HG03097 (cell line): ENCODE results near the gene ULBP1.
"Not testable (repeated sequence)": the region's sequence is repeated elsewhere in the genome, so short reads cannot be mapped to it uniquely, and the experiment has no call there.

Experiments
- ATAC-seq: cut with Tn5 transposase; IDR thresholded peaks from one replicate; pipeline ENCODE4 v1.9.1; 2021; ENCODE audit not compliant: unreplicated experiment, low FRiP score

ULBP1 gene, protein sequence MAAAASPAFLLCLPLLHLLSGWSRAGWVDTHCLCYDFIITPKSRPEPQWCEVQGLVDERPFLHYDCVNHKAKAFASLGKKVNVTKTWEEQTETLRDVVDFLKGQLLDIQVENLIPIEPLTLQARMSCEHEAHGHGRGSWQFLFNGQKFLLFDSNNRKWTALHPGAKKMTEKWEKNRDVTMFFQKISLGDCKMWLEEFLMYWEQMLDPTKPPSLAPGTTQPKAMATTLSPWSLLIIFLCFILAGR

DNA sequence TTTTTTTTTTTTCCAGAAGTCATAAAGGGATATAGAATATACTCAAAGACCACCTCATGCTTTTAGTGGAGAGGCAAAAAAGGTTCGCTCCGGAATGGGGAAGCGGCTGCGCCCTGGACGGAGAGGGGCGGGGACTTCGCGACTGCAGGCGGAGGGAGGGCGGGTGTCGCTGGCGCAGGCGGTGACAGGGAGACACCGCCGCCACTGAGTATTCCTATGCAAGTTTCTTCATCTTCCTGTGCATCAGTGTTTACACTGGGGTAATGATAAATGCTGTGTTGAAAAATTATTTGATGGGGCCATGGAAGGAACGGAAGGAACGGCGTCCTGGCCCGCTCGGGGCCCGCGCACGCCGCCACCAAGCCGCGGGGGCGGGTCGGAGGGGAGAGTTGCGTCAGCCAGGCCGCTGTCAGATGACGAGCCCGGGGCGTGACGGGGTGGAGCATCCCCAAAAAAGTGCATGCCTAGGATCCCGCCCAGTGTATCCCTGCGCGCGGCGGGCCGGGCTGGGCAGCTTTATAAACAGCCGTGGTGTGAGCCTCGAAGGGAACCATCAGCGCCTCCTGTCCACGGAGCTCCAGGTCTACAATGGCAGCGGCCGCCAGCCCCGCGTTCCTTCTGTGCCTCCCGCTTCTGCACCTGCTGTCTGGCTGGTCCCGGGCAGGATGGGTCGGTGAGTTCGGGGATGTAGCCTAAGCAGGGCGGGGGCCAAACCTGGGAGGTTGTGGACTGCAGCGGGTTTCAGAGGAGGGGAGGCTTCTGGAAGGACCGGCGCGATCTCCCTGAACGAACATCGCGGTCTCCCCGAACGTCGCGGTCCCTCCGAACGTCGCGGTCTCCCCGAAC, at the start of gene ULBP1:
Gene ULBP1, plus strand, starts transcription at position 482 of the 846 bp plus-strand sequence. Its CDS starts 107 bp downstream, at position 589.
- no peak for ATAC-seq

DNA sequence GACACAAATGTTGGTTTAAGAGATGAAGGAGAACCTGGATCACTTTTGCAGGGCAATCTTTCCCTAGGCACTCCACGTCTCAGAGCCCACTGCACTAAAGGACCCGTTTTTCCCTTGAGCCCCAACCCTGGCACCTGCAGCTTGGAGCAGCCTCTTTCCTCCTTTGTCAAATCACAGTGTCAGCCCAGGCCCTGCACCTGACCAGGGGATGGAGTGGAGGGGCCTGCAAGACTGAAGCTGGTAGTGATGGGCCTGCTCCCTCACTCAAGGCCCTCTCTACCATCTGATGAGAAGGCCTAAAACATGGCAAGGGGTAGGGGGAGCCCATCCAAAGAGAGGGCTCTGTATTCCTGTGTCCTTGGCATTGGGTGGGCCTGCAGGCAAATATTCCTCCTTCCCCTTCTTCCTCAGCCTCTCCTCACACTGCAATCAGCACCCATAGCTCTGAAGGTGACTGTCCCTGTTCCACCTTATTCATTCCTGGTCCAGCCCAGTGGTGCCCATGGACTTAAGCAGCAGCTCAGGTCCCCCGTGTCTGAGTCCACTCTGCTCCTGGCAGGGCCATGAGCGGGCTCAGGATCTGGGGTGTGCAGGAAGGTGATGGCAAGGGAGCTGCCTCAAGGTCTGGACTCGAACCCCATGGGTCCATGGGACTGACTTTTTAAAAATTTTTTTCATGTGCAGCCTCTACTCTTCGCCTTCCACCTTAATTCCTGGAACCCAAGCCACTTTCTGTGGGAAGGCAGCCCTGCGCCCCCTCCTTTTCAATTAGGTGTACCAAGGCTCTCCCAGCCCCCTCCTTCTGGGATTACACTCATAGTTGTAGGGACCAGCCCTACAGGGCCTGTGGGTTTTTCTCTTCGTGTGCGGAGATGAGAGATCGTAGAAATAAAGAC, 47.5 kb upstream of the ULBP1 start:
- ATAC-seq, result no peak

GRCh38 chr6:149917679-149918078, 46.1 kb upstream of the ULBP1 start:
- ATAC-seq, result no peak

GRCh38 chr6:149918151-149918905, 45.4 kb upstream of the ULBP1 start:
- no peak for ATAC-seq

DNA sequence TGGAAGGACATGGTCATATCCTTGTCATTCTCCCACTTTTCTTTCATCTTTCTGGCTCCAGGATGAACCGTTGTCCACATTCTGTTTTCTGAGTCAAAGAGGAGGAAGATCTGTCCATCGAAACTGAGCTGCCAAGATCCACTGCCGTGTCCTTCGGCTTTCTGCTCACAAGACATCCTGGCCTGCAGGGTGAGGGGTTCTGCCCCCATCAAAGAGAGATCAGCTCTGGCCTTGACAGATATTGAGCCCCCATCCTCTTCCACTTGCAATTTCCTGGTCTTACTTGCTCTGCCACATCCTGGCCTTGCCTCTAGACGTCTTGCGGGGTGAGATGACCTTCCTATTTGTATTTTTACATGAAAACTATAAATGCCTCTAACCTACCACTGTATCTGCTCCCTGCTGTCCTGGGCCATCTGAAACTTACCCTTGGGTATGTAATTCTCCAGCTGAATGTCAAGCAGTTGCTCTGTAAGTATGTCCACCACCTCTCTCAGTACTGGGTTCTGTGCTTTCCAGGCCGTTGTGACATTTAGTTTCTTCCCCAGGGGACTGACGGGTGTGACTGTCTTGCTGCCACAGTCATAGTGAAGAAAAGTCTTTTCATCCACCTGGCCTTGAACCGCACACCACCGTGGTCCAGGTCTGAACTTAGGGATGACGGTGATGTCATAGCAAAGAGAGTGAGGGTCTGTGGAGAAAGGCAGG, 44.5 kb upstream of the ULBP1 start:
- ATAC-seq, result not testable (repeated sequence)

GRCh38 chr6:149919834-149920225, 43.9 kb upstream of the ULBP1 start:
- ATAC-seq, result no peak

DNA sequence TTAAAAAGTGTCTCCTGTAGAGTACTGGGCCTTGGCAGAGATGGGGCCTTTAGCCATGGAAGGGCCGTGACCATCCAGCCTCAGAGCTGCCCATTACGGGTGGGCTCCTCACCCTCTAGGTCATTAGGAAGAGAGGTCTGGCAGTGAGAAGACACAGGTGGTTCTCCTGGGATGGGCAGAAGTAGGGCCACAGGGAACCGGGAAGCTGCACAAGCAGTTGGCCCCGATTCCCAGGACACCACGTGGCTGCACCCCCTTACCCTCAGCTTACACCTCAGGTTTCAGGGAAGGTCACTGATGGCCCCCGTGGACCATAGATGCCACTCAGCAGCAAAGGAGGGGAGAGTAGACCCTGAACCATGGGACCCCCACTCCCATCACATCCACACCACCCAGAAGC, 42.4 kb upstream of the ULBP1 start:
- ATAC-seq, result no peak

DNA sequence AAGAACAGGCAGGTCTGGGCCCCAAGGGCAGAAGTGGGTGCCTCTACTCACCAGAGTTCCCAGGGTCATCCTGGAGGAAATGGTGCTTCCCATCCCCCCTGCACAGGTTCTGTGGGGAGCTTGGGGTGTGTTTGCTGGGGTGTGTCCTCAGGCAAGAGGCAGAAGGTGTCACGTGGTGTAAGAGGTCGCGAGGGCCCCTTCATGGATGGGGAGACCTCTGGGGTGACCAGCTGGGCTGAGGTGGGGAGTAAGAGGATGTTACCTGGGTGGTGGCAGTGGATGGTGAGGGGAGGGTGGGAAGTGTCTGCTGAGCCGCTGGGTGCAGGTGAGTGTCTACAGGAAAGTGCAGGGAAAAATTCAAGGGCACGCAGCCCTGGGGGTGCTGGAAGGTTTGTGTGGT, 41.7 kb upstream of the ULBP1 start:
- not testable (repeated sequence) for ATAC-seq

- no peak for ATAC-seq
Observed at GRCh38 chr6:149922642-149923326, 41.0 kb upstream of the ULBP1 start, which contains the start of gene RAET1G. Gene RAET1G, minus strand, starts transcription at chr6:149923121. Its CDS starts 111 bp downstream, at chr6:149923010.

GRCh38 chr6:149923327-149923986, 40.3 kb upstream of the ULBP1 start:
- ATAC-seq, result no peak

- ATAC-seq, result no peak
Observed at GRCh38 chr6:149924206-149924932, 39.4 kb upstream of the ULBP1 start.

DNA sequence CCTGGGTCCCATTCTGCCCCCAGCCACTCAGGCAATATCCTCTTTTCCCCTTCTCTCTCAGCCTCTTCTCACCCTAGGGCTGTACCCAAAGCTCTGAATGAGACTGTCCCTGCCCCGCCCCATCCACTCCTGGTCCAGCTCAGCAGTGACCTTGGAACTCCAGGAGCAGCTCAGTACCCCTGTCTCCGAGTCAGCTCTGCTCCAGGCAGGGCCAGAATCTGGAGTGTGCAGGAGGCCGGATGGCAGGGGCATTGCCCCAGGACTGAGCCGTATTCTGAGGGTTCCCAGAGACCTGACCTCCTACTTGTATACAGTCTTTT, 38.9 kb upstream of the ULBP1 start:
- no peak for ATAC-seq

DNA sequence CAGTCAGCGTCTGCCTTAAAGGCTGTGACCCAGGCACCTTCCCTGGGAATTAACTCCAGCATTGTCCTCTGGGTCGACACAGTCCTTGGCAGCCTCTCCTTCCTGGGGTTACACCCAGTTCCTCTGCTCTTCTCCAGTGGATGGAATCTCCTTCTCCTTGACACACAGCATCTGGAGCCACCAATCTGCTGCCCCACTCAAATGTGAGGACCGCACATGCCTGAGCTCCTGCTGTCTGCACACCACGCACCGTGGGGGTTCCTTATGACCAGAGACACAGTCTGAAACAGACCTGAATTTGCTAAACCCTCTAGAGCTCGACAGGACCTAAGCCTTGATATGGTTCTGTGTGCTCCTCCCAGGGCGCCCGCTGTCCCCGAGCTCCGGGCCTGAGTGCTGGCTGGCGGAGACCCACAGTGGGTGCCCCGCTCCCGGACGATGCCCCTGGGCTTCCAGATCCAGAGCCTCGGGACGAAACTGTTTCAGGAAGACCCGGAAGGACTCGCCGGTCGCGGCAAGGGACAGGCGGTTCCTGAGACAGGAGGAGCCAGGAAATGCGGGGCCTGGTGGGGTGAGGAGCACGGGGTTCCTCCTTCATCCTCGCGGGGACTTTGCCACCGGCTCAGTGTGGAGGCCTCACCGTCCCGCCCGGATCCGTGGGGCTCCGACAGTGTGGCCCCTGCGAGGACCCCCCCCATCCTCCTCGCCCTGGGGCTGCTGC, 38.3 kb upstream of the ULBP1 start:
- no peak for ATAC-seq

- ATAC-seq, result no peak
Observed at GRCh38 chr6:149925974-149926777, 37.6 kb upstream of the ULBP1 start.

DNA sequence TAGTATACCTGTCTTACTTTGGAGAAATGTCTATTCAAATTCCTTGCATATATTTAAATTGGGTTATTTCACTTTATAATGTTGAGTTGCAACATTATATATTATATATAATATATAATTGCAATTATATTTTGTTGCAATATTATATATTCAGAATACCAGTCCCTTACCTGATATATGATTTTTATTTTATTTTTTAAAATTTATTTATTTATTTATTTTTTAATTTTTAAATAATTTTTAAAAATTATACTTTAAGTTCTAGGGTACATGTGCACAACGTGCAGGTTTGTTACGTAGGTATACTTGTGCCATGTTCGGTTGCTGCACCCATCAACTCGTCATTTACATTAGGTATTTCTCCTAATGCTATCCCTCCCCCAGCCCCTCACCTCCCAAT, 36.7 kb upstream of the ULBP1 start:
- ATAC-seq, result not testable (repeated sequence)

- no peak for ATAC-seq
Observed at GRCh38 chr6:149929422-149929821, 34.3 kb upstream of the ULBP1 start.

GRCh38 chr6:149931501-149931900, 32.2 kb upstream of the ULBP1 start:
- ATAC-seq, result no peak
